Omental fat pad (tissue), 4 donors: ENCODE measurements around the gene TTC23L. TPM values are rescaled to one million over a fixed set of nuclear protein-coding genes. Genes with fewer than 3 reads are reported as not detected.

Source experiments
- ATAC-seq: fragments of 150-250 bp; one replicate; pipeline ENCODE4 v1.9.1; 2016; ENCODE audit warnings: mild to moderate bottlenecking, moderate library complexity; ENCODE audit not compliant: low FRiP score
- DNase-seq: peaks from one replicate; pipeline ENCODE4 v3.0.0-alpha.2; 2019; ENCODE audit warnings: low spot score
- total RNA-seq, 4 donors: library from RNA; depleted of rRNA; stranded (reverse); fragments of >200 nt; gene quantifications; one replicate each; pipeline ENCODE4 v1.1.0, GENCODE V29; 2016
- TF ChIP-seq, protein P1 (sequence below), 3 donors: fragments of 450-650 bp; IDR thresholded peaks; one replicate each; pipeline ENCODE4 v1.5.1; 2016 to 2017; ENCODE audit warnings: antibody characterized with exemption in 3 of 3, mild to moderate bottlenecking in 3 of 3, moderate library complexity in 2 of 3

Gene TTC23L
- total RNA-seq, 4 donors from 2014 or later: not detected

DNA sequence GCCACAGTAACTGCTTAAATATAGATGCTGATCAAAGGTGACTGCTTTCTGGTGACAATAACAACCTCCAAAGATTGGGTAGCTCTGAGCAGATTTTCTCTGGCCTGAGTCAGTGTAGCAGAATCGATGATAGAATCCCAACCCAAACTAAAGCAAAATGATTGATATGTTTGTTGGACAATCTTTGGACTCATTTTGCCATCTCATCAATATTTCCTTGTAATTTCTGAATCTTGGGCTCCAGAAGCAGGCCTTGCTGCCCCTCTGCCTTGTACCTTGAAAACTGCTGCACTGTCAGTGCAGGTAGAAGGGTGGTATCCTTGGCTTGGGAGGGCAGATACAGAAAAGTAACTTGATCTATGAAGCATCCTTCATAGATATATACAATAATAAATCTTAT, 18.9 kb downstream of the TTC23L start:
- TF ChIP-seq, protein P1, sequence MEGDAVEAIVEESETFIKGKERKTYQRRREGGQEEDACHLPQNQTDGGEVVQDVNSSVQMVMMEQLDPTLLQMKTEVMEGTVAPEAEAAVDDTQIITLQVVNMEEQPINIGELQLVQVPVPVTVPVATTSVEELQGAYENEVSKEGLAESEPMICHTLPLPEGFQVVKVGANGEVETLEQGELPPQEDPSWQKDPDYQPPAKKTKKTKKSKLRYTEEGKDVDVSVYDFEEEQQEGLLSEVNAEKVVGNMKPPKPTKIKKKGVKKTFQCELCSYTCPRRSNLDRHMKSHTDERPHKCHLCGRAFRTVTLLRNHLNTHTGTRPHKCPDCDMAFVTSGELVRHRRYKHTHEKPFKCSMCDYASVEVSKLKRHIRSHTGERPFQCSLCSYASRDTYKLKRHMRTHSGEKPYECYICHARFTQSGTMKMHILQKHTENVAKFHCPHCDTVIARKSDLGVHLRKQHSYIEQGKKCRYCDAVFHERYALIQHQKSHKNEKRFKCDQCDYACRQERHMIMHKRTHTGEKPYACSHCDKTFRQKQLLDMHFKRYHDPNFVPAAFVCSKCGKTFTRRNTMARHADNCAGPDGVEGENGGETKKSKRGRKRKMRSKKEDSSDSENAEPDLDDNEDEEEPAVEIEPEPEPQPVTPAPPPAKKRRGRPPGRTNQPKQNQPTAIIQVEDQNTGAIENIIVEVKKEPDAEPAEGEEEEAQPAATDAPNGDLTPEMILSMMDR (IDR thresholded peaks at IDR 0.05): no peak
- ATAC-seq (no peak), DNase-seq (no peak)

DNA sequence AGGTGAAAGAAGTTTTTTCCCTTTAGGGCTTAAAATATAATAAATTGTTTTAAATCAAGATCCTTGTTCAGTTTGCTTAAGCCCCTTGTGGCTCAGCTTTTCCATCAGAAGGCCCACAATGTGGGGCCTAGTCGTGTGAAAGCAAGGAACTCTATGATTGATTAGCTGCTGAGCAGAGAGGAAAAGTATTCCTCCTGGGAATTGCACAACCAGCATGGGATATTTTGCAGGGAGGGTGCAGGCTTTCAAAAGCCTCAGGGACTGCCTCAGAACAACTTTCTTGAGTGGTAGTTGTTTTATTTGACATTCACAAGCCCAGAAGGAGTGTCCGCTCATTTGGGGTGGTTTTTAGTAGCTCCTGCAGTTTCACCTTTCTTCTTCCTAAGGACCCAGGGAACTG, 19.8 kb downstream of the TTC23L start:
- DNase-seq: no peak
- TF ChIP-seq, protein P1 (IDR thresholded peaks at IDR 0.05): no peak
- no peak for ATAC-seq

DNA sequence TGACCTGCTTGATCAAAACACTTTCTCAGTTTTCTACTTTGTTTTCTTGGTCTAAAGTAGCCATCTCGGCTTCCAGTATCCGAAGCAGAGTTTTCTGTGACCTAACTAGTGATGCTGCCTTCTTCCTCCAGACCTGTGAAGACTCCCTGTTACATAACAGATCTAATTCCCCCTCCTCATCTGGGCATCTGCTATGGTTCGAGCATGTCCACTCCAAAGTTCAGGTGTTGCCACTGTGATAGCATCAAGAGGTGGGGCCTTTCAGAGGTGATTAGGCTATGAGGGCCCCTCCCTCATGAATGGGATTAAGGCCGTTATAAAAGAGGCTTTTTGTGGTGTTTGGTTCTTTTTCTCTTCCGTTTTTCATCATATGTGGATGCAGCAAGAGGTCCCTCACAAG, 20.3 kb downstream of the TTC23L start:
- ATAC-seq (no peak), DNase-seq (no peak)

DNA sequence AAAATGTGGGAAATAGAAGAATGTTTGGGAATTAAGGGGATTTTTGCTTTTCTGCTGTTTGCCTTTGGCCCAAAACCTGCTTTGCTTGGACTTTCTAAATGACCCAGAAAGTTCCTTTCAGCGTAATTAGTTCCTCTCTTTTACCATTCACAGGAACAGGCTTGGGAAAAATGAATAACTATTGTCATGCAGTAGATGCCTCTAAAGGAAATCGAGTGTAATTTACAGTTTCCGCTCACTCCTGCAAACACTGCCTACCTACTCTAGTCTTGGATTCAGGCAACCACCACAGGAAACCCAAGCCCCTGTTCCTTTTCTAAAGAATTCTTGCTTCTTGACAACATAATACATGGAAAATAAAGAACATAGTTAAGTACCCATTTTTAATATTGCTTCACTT, 25.0 kb downstream of the TTC23L start:
- TF ChIP-seq, protein P1 (IDR thresholded peaks at IDR 0.05): no peak
- ATAC-seq (no peak), DNase-seq (no peak)

More for the DNA sequence above, 20.3 kb downstream of the TTC23L start:
- TF ChIP-seq, protein P1 (IDR thresholded peaks at IDR 0.05): no peak

DNA sequence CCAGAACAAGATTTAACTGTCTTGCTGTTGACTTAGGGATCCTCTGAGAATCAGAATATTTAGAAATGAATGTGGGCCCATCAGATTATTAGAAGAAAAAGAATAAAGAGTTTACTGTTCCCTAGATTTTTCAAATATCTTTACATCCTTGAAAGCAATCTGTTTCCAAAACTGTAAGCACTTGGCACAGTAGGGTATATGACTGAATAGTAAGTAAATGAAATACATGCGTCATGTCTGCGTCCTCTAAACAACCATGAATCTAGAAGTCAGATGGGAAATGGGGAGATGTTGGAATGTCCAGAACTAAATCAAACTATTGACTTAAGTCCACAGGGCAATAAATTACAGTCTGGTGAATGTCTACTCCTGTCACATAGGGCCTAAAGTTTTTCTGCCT, 26.1 kb downstream of the TTC23L start:
- DNase-seq (no peak), ATAC-seq (no peak)
- TF ChIP-seq, protein P1 (IDR thresholded peaks at IDR 0.05): no peak

DNA sequence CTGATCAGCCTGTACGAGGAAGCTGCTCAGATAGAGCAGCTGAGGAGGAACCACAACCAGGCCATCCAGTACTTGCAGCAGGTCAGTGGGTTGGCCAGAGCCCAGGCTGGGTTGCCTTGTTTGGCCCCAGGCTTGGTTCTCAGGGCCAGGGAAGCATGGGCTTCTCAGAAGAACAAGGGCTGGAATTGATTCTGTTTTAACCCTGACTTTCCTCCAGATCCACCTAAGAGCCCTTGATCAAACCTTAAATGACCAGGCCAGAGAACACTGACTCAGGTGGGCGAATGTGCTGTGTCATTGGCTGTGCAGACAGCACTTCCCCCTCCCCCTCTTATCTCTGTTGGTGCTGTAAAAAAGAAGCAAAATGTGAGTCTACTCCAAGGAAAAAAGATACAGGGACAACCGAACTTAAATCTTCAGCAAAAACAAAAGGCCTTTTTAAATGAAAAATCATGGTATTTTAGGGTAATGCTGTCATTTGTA, 28.1 kb downstream of the TTC23L start:
- TF ChIP-seq, protein P1 (IDR thresholded peaks at IDR 0.05): no peak
- no peak for DNase-seq
- ATAC-seq: no peak

DNA sequence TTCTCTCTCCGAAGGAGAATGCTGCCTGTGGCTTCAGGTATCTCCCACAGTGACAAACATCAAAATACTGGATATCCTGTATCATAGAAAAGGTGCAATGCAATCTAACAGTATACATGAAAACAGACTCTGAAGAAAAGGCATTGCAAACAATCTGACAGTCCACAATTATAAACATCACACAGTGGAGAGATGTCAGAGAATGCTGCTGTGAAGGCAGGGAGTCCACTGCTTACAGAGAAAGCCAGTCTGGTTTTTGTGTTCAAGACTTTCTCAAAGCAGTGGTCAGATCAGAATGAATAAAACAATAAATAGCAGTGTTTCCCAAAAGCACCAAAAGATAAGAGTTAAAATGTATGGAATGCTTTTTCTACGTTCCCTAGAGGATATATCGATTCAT, 28.7 kb downstream of the TTC23L start:
- DNase-seq (no peak), ATAC-seq (no peak)
- TF ChIP-seq, protein P1 (IDR thresholded peaks at IDR 0.05): no peak
